GM19452 (cell line): Measurements from ENCODE around the gene QRSL1.
A peak's percentile ranks its signal among the peaks of the same experiment; 100 is the strongest.
"Not testable (repeated sequence)": the region's sequence is repeated elsewhere in the genome, so short reads cannot be mapped to it uniquely, and the experiment has no call there.

ENCODE experiments used
- ATAC-seq: cut with Tn5 transposase; IDR thresholded peaks from one replicate; pipeline ENCODE4 v1.9.1; 2021; ENCODE audit not compliant: unreplicated experiment

The QRSL1 gene, protein sequence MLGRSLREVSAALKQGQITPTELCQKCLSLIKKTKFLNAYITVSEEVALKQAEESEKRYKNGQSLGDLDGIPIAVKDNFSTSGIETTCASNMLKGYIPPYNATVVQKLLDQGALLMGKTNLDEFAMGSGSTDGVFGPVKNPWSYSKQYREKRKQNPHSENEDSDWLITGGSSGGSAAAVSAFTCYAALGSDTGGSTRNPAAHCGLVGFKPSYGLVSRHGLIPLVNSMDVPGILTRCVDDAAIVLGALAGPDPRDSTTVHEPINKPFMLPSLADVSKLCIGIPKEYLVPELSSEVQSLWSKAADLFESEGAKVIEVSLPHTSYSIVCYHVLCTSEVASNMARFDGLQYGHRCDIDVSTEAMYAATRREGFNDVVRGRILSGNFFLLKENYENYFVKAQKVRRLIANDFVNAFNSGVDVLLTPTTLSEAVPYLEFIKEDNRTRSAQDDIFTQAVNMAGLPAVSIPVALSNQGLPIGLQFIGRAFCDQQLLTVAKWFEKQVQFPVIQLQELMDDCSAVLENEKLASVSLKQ

DNA sequence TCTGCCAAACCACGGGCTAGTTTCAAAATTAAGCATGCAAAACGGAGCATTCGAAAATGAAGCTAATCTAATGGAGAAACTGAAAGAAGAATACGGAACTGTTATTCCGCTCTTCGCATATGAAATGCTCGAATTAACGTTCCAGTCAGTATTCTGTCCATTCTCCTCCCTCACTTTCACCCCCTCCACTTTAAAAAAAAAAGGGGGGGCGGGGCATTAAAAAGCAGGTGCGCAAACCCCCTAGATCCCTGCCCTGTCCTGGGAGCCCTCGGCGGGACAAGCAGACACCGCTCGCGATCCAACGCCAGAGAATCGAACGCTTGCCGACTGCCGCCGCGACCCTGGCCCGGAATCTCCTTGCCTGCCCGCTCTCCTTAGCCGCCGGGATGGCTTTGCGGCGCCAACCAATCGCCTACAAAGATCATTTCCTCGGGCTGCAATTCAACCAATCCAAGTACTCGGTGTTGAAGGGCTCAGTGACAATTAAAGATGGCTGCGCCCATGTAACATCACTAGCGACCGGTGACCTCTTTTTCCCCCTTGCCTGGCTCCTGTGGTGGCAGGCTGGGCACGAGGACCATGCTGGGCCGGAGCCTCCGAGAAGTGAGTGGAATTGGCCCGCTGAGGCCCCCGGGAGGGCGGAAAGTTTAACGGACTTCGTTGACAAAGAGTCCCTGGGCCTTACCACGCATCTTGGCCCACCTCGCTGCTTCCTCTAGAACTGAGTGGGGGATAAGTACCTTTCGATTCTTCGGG, at the start of gene QRSL1, which contains the start of gene RTN4IP1:
QRSL1 (plus strand) TSS at position 476 of the 756 bp plus-strand sequence; CDS start at position 580, 104 bp downstream.
RTN4IP1 (minus strand) TSS at position 396 of the 756 bp plus-strand sequence. CDS start 477 bp downstream, outside the sequence.
- ATAC-seq, result peak; percentile 79

DNA sequence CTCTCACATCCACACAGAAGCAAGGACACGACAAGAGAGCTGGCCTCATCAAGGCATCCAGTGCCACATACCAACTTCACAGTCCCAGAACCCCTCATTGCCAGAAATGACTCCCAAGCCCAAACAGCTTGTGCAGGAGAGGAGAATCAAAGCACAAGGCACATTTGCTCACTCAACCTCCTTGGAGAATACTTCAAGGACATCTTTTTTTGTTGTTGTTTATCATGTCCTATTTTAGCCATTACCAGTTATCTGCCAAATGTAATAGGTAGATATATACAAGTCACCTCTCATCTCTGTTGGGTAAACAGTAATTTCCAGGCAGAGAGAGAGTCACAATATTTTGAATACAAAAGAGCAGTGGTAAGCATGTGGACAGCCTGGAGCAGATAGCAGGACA, 47.9 kb upstream of the QRSL1 start:
- ATAC-seq, result no peak

DNA sequence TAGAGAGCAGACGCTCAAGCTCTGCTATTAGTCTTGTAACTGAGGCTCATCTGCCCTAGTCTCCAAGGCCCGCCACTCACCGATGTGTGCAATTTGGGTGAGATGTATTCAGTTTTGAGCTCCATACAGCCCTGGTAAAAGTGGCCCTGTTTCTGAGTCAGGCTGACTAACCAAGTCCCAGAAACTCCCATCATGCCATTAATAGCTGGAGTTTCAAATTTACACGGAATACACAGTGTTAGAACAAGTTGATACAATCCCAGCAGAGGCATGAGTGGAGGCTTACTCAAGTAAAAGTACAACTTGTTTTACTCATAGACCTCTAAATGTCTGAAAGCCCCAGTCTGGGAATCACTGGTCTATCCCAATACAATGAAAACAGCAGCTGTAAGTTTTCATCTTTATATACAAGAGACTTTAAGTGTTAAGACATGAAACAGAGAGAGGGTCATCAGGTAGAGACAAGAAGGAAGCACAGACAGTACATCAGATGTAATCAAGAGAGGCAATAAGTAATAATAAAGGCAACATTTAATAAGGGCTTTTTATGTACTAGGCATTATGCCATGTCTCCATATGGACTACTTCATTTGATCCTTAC, 42.5 kb upstream of the QRSL1 start:
- ATAC-seq, result no peak

DNA sequence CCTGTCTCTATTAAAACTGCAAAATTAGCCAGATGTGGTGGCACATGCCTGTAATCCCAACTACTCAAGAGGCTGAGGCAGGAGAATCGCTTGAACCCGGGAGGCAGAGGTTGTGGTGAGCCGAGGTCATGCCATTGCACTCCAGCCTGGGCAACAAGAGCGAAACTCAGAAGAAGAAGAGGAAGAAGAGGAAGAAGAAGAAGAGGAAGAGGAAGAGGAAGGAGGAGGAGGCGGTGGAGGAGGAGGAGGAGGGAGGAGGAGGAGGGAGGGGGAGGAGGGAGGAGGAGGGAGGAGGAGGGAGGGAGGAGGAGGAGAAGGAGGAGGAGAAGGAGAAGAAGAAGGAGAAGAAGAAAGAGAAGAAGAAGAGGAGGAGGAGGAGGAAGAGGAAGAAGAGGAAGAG, 40.4 kb upstream of the QRSL1 start:
- not testable (repeated sequence) for ATAC-seq

DNA sequence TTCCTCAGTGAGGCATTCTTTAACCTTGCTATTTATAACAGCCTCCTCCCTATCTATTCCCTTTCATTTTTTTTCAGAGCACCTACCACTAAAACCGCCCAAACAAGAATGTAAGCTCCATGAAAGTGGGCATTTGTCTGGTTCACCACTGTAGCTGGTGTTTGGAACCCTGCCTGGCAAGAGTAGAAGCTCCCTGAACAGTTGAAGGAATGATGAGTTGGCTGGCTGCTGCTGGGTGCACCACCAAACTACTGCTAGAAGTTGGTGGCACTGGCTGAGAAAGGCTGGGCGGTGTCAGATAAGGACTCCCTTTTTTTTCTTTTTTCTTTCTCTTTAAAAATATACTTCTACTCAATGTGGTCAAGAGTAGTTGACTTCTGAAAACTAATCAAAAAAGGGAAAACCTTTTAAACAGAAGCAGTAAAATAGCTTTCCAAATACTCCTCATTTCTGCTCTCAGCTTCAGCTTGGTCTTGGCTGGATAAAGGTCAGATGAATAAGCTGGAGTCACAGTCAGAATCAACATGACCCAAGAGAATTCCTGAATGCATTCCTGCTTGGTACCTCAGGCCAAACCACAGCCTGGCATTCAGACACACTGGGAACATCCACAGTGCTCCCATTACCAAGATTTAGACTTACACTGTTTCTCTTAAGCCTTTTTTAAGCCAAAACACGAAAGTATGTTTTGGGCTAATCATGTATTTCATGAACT, 38.1 kb upstream of the QRSL1 start:
- ATAC-seq, result no peak

DNA sequence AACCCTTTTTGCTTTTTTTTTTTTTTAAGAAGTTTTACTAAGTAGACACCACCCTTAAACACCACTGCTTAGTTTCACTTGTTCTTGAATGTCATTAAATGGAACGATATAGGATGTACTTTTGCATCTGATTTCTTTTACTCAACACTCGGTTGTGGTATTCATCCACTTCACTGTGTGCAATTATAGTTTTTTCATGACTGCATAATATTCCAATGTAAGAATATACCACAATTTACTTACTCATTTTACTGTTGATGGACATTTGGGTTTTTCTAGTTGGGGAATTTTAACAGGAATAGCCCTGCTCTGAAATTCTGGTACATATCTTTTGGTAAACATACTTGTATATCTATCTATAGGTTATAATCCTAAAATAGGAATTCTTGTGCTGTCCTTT, 29.9 kb upstream of the QRSL1 start:
- no peak for ATAC-seq

DNA sequence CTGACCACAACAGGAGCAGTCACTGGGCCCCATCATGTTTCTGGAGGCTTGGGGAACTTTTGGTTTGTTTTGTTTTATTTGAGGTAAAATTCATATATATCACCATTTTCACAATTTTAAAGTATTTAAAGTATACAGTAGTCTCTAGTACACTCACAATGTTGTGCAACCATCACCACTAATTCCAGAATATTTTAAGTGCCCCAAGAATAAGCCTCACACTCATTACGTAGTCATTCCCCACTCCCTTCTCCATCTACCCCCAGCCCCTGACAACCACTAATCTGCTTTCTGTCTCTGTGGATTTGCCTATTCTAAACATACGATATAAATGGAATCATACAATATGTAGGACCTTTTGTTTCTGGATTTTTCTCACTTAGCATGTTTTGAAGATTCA, 29.0 kb upstream of the QRSL1 start:
- ATAC-seq, result no peak

DNA sequence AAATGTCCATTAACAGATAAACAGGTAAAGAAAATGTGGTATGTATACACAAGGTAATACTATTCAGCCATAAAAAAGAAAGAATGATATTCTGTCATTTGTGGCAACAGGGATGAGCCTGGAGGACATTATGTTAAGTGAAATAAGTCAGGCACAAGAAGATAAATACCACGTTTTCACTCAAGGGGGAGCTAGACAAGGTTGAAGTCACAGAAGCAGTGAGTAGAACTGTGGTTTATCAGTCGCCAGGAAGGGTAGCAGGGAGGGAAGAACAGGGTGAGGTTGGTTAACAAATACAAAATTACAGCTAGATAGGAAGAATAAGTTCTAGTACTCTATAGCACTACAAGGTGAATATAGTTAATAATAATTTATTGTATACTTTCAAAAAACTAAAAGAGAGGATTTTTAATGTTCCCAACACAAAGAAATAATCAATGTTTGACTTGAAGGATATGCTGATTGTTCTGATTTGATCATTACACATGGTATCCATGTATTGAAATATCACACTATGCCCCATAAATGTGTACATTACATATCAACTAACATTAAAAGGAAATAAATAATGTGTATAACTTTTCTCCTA, 21.2 kb upstream of the QRSL1 start:
- ATAC-seq, result no peak

DNA sequence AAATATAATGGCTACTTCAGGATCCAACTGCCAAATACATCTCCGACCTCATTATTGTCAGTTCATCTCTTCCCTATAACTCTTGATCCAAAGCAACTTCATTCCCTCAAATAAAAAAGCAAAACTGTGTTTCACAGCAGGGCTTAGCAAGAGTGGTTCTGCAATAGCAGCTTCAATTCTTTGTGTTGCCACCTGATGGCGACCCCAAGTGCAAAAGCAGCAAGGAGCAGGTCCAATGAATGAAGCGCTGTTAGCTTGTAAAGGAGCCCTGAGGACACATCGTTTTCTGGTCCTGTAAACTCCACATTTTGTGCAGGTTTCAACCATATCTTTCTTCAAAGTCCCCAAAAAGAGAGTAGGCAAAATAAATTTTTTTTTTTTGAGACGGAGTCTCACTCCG, 19.7 kb upstream of the QRSL1 start:
- ATAC-seq, result no peak

DNA sequence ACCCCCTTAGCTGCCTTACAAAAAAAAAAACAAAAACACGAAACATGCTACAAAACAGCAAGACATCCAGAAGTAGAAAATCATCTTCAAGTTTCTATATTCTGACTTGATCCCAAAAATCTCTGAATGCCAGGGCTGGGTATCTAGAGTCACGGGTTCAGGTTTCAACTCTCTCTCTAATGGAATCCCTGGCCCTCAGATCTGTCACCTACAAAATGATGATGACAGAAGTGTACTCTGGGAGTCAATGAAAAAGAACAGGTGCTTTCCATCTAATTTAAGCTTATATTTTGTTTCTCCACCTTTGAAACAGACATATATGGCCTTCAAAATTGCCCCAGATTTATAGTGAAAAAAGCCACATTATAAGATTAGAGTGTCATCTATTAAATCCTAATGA, 18.3 kb upstream of the QRSL1 start:
- ATAC-seq, result no peak

DNA sequence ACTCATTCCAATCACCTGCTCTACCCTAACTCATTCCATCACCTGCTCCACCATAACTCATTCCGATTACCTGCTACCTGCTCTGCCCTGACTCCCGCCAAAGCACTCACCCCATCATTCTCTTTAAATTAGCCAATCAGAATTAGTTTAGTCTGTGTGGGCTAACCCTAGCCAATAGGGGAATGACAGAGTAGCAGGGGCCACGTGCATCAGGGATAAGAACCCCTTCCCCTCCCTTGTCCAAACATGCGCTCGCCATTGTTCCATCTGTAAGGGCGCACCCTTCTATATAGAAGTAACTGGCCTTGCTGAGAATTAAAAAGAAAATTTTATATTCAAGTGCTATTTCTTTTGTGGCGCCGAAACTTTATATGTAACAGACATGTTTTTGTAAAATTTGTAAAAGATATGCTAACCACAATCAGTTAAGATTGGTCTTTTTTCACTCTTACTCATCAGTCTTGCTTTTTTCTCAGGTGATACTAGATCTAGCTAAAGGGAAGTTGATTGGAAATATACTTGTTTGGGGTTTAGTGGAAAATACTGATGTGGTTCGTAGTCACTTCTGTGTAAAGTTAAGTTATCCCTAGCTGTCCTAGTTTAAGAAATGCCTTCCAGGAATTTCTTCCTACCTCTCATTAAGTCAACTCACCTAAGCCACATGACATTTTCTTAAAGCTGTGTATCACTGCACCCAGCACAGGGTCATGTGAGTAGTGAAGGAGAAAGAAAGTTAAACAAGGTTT, 16.5 kb upstream of the QRSL1 start:
- ATAC-seq, result no peak

DNA sequence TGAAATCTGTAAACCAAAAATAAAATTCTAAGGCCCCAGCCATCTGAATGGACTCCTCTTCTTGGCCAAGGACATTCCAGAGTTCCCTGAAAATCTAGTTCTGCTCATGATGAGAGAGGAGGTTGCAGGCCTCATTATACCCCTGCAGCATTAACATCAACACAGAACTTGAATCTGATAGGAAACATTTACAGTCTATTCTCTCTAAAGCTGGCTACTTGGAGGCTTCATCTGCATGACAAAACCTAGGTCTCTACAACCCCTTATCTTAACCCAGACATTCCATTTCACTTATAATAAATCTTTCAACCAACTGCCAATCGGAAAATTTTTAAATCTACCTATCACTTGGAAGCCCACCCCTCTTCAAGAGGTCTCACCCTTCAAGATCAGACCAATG, 15.8 kb upstream of the QRSL1 start:
- no peak for ATAC-seq

DNA sequence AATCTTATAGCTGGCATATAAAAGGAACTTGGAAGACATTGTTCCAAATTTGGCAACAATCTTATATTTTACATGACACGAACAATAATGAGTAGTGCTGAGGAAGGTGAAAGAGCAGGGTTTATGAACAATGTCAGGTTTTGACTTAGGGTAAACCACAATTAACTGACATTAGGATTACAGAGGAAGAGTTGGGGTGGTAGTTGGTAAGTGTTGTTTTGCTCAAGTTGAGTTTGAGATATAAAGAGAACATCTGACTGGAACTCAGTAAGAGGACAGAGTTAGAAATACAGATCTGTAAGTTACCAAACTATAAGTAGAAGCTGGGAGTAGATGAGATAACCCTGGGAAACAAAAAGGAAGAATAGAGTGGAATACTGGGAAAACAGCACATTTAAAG, 15.2 kb upstream of the QRSL1 start:
- no peak for ATAC-seq

DNA sequence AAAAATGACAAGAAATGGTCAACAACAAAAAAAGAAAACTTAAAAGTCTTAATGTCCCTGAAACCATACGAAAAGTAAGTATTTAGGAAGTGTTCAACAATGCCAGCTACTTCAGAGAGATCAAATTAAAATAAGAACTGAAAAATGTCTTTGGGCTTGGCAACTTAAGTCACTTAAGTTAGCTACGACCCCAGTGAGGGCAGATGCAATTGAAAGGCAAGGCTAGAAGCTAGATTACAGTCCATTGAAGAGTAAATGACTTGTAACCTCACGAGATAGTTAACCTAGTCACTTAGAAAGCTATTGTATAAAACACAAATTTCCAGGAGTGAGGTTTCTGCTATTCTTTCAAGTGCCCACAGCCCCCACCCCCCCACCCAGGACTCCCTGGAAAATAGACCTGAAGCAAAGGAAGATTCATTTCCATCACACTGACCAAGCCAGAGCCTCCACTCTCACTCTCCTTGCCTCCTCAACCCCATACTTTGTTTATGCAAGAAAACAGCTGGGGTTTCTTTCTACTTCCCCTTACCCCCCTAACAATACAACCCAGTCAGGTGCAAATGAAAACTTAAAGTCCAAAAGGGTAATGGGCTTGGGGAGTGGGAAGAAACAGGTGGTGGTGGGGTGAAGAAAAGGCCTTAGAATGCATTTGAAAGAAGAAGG, 14.7 kb upstream of the QRSL1 start:
- no peak for ATAC-seq

DNA sequence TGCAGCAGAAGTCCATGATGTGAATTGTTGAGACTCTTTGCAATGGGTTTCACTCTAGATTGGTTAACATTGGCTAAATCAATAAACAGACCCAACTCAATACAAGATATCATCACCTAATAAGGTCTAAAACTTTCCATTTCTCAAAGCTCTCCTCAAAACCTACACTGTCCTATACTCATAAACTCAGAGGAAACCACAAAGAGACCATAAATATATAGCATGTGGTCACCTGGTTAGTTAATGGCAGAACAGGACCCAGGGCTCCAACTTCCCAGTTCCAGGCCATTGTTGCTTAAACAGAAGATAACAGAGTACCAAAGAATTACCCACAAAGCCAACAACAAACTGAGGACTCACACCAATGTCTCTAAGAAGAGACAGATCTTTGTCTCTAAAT, 12.1 kb upstream of the QRSL1 start:
- peak; percentile 82 for ATAC-seq

DNA sequence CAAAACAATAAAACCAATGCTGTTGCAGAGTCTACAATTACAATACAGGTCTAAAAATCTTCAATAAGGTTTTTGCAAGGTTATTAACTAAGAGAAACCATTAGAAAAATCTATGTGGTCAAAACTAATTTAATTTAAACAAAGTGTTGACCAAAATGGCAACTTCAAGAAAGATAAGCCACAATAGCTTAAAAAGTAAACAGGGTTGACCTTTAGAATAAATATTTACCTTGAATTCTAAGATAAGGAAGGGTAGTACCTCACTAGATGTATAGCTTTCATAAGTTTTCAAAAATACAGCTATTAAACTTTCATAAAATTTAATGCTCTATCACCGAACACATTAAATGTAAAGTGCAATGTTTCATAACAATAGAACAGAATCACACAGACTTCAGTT, 11.5 kb upstream of the QRSL1 start:
- no peak for ATAC-seq

DNA sequence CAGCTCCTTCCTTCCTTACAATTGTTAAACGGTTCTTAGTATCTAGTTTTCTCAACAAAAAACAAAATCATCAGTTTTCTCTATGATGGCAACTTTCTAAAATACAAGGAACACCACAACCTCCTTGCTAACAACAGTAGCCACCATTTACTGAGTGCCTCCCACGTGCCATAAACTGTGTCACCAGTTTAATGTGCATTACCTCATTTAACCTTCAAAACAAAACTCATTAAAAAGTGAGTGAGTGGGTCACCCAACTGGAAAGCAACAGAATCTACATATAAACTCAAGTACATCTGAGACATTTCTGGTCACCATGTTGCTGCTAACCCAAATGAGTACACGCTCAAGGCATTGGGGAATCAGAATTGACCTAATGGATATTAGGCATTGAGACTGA, 11.1 kb upstream of the QRSL1 start:
- ATAC-seq, result no peak

DNA sequence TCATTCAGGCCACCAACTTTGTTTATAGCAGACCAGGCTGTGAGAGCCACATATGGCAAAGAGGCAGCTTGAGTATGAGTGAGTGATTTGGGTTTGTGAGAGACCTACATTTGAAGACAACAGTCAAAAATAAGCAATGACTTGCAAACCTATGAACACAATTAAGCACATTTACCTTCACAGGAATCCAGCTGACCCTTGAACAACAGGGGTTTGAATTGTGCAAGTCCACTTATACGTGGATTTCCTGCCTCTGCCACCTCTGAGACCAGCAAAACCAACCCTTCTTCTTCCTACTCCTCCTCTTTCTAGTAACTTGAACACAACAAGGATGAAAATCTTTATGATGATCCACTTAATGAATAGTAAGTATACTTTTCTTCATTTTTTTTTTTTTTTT, 10.2 kb upstream of the QRSL1 start:
- ATAC-seq, result no peak

DNA sequence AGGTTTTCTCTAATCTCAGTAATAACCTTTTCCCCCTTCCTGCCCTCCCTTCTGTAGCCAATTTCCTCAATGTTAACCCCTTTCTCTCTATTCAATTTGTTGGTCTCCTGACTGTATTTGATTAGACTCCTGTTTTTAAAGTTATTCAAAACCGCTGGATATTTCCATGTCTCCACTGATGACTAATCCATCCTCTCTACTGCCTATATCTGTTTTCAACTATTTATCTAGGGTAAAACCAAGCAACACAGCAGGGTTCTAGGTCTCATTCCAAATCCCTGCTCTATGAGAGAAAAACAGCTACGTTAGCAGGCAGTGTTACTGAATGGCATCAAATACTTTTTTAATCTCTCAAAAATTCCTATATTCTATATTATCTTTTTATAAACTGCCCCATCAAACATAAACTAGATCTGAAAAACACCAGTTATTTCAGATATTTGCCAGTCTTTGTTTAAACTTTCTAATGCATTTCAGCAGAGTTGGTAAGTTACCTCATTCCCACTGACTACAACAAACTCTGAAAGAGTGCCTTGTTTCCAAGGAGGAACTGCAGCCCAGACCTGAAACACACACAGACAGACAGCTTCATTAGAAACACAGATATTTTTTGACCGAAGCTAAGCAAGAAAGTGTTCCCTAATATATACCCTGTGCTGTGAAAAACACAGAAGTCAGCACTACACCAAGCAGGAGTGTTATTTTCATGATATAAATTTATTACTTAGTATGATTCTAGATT, 8.3 kb upstream of the QRSL1 start:
- no peak for ATAC-seq
